GM04504 (cell line): ENCODE measurements around the gene KDELR3.

ENCODE experiments used
- DNase-seq: peaks from one replicate; pipeline ENCODE4 v3.0.0-alpha.2; 2012; ENCODE audit warnings: low read depth

The KDELR3 gene

DNA sequence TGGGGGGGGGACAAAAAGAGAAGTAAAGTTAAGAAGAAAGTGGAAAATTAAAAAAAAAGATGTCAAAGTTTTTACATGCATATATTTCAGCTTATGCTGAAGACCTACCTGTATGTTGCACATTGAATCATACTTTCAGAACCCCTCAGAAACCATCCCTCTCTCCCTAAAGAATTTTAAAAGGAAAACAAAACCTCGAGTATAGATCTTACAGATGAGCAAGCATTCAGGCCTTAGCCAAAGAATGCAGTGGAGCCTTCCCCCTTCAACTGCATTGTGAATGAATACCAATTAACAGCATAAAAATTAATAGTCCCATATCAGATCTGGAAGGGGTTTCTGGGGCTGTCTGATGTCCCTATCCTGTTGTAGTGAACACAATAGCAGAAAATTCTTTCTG lies 16.3 kb downstream of the KDELR3 start:
- DNase-seq = no peak

DNA sequence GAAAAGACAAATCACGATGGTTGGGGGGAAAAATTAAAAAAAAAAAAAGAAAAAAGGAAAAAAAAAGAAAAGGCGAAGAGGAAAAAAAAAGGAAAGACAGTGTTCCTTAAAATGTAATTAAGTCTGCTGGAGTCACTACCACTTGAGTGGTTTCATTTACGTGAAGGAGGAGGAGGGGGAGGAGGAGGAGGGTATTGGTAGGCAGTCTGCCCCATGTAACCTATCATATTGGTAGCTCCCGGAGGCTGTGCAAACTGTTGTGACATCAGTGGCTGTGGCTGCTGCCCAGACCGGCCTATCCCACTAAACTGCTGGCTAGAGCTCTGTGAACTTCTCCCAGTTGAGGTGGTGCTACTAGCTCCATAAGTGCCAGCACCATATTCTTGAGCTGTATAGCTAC lies 17.9 kb downstream of the KDELR3 start:
- DNase-seq = no peak

DNA sequence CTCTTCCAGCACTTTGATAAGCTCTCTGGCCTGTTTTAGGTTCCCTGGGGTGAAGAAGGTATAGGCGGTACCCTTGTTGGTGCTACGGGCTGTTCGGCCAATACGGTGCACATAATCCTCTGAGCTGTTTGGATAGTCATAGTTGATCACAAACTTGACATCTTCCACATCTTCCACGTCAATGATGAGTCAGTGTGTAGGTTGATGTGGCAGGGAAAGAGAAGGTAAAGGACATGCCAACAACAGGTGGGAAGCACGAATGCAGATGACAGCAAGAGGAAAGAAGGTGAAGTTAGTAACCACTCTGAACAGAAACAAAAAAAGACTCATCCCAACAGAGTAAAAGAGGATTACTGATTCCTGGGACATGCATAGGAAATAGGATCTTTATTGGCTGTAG lies 20.1 kb downstream of the KDELR3 start:
- DNase-seq = no peak

DNA sequence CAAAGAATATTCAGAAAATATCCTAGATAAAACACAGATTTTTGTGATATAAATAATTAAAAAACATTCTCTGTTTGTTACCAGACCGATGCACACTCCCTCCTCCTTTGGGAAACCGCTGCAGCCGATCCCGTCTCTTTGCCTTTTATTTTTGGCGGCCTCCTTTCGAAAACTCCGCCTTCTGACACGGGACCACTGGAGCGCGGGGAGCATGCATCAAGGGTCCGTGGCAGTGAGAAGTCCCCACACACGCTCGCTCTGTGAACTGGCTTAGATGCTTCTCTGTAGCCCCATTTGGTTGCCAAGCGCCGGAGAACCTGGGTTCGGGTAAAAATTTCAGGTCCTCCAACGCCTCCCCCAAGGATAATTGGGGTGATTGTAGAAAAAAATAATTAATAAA lies 21.2 kb downstream of the KDELR3 start:
- no peak for DNase-seq

DNA sequence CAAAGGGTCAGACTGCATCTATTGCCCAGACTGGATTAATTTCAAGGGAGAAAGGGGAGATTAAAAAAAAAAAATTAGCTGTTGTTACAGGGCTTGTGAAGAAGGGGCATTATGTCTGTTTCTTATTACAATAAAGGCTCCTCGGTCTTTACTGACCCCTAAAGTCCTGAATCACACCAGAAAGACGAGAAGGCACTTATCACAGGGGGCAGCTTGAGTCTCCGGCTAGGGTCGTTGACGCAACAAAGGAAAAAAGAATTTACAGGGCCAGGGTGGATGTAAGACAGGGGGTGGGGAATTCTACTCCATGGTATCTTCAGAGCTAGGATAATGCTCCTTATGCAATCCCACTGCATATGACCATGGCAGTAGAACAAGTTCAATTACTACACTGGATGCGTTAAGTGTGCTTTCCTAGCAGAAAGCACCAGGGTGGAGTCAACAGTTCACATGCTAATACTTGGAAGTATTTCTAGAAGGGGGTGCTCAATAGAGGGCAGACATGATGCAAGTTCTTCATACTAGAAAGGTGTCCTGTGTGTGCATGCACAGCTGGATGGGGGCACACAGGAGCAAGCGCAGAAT lies 21.8 kb downstream of the KDELR3 start:
- no peak for DNase-seq

DNA sequence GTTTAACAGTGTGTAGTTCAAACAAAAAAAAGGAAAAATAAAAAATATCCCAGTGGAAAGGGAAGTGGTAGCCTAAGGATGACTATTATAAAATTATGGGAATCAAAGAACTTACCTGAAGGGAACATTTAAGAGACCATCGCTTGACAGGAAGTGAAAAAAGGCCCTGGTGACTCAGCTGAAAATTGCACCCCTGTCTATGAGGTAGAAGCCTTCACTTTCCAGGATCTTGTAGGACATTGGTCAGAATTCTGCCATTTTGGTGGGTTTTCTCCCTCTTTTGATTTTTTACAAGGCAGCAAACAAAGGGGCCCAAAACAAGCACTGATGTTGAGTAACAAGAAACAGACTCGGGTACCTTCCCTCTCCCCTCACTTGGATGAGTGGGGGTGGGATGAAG lies 22.6 kb downstream of the KDELR3 start:
- DNase-seq = no peak

DNA sequence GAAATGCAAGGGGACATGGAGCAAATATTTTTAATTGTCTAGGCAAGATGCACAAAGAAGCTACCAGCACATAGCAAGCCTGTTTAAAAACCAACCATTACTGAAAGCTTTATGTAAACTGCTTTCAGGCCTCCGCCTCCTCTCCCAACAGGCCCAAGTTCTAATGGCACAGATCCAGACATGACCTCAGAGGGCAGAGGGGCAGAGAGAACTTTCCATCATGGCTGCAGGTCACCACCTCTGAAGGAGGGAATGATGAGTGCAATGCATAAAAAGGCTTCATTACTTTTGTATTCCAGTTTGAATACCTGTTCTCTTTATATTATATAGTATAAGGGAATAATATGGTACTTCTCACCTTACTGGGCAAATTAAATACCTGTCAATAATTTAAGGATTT lies 23.0 kb downstream of the KDELR3 start:
- no peak for DNase-seq

DNA sequence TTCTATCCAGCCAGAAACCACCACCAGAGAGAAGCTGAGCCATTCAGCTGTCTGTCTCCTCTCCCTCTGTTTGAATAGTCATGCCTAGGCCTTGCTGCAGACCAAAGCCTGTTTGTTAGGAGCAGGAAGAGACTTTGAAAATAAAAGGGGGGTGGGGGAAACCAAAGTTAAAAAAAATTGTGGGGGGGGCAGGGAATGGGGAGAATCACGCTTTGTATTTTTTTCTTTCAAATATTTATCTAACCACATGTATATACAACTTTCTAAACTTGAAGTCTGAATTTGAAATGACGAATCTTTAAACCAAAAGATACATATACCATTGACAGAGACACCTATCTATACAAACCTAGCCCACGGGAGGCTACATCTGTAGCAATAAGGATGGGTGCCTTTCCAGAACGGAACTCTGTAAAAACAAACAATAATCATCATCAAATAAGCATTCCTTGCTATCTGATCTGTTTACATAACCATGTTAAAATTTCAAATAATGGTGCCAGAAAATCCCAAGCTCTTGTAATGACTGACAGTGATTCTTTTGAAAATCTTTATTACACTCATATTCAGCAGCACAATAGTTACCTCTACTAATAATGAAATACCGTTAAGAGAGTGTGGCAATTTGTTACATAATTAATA lies 23.9 kb downstream of the KDELR3 start:
- no peak for DNase-seq

DNA sequence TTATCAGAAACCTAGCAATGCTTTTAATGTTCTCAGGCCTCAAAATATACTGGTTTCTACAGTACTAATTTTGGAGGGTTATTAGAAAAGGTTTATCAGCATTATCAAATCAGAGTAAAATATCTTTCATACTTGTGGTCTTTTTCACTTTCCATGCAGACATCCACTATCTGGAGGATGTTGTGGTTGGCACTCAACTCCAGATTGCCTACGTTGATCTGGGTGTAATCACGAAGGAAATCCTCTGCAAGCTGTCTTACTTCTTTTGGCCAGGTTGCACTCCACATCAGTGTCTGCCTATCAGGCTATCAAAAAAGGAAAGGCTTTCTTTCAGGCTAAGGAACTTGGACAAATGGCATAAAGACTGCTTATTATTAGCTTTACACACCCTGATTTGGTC lies 26.6 kb downstream of the KDELR3 start:
- DNase-seq = no peak

DNA sequence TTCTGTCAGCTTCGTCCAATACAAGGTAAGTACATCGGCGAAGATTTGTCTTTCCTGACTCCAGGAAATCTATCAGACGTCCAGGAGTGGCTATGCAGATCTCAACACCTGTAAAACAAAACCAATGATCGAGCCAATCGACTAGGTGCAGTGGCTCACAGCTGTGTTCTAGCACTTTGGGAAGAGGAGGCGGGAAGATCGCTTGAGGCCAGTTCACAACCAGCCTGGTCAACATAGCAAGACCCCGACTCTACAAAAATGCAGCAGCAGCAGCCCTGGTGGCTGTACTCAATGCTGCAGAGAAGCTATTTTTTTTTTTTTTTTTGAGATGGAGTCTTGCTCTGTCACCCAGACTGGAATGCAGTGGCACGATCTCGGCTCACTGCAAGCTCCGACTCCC lies 27.0 kb downstream of the KDELR3 start:
- DNase-seq = no peak

DNA sequence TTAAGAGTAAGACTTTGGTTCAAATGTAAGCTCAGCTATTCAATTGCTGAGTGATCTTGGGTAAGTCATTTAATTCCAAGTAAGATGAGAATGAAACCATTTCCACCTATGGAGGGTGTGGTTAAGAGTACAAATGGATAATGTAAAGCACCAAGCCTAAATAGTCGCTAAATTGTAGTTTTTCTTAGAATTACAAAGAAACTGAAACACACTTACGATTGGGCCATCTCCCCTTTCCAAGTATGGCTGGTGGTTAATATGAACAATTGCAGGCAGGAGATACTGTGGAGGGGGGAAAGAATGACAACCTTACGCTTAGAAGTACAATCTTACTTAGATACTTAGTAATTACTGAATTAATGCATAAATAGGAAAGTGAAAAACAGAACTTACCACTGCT lies 30.0 kb downstream of the KDELR3 start:
- DNase-seq = no peak

DNA sequence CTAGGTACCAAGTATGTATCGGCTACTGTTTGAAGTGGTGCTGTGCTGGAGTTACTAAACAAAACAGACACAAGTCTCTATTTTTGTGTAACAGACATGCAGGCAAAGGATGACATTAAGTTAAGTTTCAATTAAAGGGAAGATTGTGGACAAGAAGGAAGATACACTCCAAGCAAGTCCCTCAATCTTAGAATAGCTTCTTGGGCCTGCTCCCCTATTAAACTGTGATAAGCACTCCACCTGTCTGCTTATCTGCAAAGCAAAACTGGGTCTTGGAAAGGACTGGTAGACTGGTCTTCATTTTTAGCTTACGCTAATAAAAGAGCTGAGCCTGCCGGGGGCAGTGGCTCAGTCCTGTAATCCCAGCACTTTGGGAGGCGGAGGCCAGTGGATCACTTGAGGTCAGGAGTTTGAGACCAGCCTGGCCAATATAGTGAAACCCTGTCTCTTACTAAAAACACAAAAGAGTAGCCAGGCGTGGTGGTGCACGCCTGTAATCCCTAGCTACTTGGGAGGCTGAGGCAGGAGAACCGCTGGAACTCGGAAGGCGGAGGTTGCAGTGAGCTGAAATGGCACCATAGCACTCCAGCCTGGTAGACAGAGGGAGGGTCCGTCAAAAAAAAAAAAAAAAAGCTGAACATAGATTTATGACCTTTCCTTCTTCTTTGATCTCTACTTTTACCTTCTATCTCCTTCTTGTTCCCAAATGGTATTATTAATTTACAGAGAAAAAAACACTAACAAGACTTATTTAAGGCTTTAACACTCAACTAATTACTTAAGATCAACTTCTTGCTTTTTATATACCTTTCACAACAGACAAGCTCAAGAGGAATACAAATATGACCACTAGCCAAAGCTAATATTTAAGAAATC lies 34.1 kb downstream of the KDELR3 start:
- no peak for DNase-seq

DNA sequence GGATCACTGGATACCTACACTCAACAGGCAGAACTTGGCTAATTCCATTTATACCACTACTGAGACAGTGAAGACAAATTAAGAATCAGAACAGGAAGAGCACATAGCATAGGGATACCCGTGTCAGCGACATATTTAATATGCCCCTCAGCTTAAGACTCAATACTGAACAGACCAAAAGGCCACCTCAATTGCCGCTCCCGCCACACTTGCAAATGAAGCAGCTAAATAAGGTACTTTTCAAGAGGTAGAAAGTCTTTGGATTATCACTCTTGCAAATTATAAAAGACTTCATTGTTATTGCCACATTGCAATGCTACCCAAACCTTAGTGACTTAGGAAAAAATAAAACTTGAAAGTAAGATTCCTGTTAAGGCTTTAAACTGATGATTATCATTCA lies 35.1 kb downstream of the KDELR3 start:
- no peak for DNase-seq

DNA sequence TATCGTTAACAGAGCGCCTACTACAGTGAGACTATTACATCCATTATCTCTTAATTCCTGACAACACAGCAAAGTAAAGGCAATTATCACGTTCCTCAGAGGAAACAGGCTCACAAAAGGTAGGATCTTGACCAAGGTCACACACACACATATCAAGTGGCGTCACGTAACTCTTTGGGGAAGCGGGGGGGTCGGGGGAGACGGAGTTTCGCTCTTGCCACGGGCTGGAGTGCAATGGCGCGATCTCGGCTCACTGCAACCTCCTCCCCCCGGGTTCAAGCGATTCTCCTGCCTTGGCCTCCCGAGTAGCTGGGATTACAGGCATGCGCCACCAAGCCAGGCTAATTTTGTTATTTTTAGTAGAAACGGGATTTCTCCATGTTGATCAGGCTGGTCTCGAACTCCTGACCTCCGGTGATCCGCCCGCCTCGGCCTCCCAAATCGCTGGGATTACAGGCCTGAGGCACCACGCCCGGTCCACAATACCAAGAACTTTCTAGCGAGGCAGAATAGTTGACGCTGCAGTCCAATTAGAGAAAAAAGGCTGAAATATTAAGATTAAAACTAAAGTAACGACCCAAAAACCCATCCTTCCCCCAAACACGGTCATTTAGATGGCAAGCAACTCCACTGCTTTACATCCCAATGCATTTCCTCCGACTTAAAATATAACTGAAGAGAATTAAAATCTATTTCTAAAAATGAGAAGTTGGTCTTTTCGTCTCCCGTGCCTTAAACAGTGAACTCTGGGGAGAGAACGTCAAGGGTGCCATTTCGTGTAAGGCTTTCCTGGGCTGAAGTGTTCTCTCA lies 37.0 kb downstream of the KDELR3 start:
- DNase-seq = no peak

DNA sequence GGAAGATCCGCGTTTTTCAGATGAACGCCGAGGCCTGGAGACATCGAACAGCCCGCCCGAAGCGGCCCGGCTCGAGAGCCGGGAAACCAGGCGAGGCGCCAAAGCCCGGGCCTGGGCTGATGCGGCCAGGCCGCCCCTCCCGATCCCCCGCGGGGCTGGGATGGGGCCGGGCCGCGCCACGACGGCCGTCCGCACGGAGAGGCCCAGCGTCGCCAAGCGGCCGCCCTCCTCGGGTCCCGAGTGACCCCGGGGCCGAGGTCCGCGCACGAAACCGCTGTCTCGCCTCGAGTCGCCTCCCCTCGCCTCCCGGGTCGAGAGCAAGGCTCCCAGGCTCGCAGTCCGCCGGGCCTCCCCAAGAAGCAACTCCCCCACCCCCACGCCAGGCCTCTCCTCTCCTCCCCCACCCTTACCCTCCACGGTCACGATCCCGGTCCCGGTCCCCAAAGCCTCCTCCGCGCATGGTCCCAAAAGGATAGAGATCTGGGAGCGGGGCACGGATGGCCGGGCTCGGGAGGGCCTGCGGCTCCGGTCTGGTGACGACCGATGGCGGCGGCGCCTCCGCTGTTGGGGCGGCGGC lies 37.7 kb downstream of the KDELR3 start:
- DNase-seq = peak; percentile 62

DNA sequence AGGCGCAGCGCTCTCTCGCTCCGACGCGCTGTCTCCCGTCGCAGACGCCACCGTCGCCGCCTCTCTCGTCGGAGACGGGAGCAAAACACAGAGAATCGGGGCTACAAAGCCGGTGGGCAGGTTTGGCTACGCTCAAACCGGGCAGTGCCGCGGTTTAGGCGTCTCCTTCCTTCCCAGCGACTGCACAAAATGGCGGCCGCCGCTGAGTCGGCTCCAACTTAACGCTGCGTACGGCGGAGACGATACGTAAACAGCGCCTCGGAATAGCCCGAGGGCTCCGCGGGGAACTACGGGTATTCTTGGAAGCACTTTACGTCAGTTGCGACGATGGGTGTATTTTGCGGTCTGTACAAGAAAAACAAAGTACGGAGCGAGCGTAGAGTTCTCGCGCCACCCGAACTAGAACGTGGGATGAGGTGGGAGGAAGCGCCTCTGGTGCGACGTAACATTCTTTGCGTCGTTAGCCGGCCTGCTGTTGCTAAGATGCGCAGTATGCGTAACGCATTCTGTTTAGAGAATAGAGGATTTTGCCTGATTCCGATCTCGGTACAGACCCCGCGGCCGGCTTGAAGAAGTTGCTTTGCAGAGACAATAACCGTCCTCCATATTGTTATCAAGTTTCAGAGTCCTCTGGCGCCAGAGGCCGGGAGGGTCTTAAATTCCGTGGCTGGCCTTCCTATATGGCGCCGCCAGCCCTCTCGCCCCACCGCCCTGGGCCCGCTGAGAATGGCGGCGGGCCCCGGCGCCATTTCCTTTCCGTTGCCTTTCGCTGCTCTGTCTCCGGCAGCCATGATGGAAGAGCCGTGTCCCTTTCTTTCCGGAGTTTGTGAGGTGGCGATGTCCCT lies 38.4 kb downstream of the KDELR3 start, which contains the start of gene DDX17:
TSS of gene DDX17 (minus strand) at position 194 of the 845 bp plus-strand sequence.
- peak; percentile 92 for DNase-seq

DNA sequence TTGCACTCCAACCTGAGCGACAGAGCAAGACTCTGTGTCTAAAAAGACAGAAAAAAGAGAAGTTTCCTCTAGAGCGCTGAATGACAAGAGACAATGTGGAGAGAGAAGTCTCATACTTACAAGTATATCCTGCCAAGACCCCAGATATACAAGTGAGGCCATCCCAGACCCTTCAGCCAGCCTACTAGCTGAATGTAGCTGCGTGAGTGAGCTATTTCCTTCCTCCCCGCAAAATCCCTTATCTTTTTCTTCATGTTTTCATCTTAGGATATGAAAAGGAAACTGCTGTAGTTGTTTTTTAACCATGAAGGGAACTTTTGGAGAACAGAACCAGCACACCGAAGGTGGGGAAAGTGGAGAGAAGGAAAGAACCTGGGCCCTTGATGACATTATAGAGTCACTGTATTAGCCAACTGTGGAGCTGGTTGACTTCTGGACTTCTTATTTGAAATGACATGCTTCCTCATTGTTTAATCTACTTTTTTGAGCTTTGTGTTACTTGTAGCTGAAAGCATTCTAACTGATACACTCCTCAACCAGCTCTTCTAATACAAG lies 42.6 kb downstream of the KDELR3 start:
- DNase-seq = no peak

DNA sequence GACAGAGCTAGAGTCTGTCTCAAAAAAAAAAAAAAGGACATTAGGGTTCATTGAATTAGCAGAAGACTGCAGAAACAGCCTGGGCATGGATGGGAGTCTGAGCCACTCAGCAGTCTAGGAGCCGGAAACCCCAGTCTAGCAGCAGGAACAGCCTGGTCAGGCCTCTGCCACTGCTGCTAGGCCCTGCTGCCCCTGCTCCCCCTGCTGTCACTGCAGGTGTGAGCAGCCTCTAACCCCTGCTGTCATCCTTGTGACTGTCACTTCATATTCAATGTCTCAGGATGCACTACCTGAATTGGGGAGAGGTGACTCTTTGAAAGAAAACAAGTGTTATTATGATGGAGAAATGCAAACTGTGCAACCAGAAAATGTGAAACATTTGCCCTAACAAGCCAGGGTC lies 45.2 kb downstream of the KDELR3 start:
- DNase-seq = no peak

DNA sequence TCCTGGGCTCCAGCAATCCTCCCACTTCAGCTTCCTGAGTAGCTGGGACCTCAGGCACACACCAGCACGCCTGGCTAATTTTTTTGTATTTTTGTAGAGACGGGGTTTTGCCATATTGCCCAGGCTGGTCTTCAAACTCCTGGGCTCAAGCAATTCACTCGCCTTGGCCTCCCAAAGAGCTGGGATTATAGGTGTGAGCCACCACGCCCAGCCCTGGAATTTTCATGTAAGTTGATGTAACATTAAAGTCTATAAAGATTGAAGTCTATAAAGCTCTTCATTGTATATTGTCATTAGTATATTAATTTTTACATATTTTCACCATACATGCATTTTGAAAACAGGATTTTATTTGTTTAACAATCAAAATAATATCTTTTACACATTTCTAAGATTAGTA lies 50.7 kb downstream of the KDELR3 start:
- DNase-seq = no peak

DNA sequence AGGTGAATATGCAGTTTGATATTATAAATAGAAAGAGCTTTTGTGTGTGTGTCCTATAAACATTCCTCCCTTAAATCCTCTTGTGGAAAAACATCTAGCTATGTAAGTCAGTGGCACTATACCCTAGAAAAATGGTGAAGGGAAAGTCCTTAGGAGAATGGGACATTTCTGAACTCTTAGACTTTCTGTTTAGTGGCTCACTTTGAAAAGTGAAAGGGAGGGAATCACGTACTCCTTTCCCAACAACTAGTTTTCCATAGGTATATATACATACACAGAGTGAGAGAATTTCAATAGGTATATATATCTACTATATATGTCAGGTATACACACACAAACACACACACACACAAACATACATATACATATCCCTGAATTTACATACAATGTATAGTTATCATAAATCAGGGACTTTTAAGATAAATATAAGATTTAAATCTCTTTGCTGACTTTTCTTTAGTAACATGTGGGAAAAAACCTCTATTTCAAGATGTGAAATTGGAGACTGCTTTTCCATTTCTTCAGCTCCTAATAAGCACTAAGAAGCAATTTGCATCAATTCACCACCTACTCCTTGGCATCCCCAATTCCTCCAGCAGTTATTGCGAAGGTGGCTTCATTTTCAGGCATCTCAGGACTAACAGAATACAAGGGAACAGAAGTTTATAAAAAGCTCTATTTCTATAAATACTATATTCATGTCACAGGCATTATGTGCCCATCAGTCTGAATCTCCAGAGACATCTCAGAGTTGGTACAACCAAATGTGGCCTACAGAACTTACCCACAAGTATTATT lies 51.8 kb downstream of the KDELR3 start:
- no peak for DNase-seq
